HCT116 (cell line): ENCODE data around the gene RAB8B. TPM values are rescaled to one million over a fixed set of nuclear protein-coding genes. Genes with fewer than 3 reads are reported as not detected.

ENCODE experiments used
- ATAC-seq: fragments of 200-7000 bp; cut with Tn5 transposase; 2 replicates; pipeline ENCODE4 v1.9.1; 2020; ENCODE audit warnings: mild to moderate bottlenecking, moderate library complexity
- BruUV-seq: library from RNA; stranded (reverse); fragments of 400-500 nt; replicated peaks from 2 replicates; lab custom pipeline; 2021; lab: Mats Ljungman, UMichigan
- CTCF ChIA-PET: fragments of 300-600 bp; sonication (Branson Sonifier 250); formaldehyde crosslinking; loops from one replicate; lab custom pipeline; 2021; ENCODE audit warnings: antibody characterized with exemption; lab: Charles Lee
- POLR2A ChIA-PET: fragments of 300-600, 350-600 bp; sonication (Branson Sonifier 250); formaldehyde crosslinking; loops from one replicate; lab custom pipeline; 2021; ENCODE audit warnings: antibody characterized with exemption; lab: Charles Lee
- RAD21 ChIA-PET, 2 experiments: fragments of 300-600 bp; sonication (Branson Sonifier 250); formaldehyde crosslinking; loops; one replicate each; lab custom pipeline; 2023; ENCODE audit warnings: low total read pairs in 2 of 2; ENCODE audit not compliant: uncharacterized antibody in 2 of 2, unreplicated experiment in 2 of 2, low non-redundant PET in 1 of 2; lab: Charles Lee
- DNase-seq: peaks from one replicate; pipeline ENCODE4 v3.0.0-alpha.2; 2010; ENCODE audit warnings: low read depth, low spot score
- H2AFZ ChIP-seq: fragments of 200-600 bp; shearing (Covaris generic), sonication (generic); 2 replicates; pipeline ENCODE4 v1.6.1; 2017; ENCODE audit warnings: low read depth, mixed run types, mixed read lengths, antibody characterized with exemption, low read length; ENCODE audit not compliant: poor library complexity, severe bottlenecking
- H3K27ac ChIP-seq: 2 replicates; pipeline ENCODE4 v1.5.1; 2012; ENCODE audit warnings: low read depth, low read length
- H3K27me3 ChIP-seq: fragments of 200-600 bp; sonication (generic); 2 replicates; pipeline ENCODE4 v1.6.1; 2016; ENCODE audit warnings: mixed run types, low read length, mixed read lengths; ENCODE audit not compliant: insufficient read depth
- H3K36me3 ChIP-seq, 2 experiments: fragments of 200-500 bp in 1 of 2; fragments of 200-600 bp in 1 of 2; sonication (Bioruptor generic) in 1 of 2; sonication (generic) in 1 of 2; 2 replicates each; pipeline versions ENCODE4 v1.5.1 to v1.6.1; 2014 to 2016; ENCODE audit warnings: low read length in 2 of 2, inconsistent platforms in 1 of 2, mixed read lengths in 1 of 2, mixed run types in 1 of 2; ENCODE audit not compliant: insufficient read depth in 2 of 2, control insufficient read depth in 1 of 2
- H3K4me1 ChIP-seq, 2 experiments: fragments of 200-600 bp in 1 of 2; sonication (generic) in 1 of 2; 2 replicates each; pipeline versions ENCODE4 v1.5.1 to v1.6.1; 2012 to 2017; ENCODE audit warnings: low read length in 2 of 2, inconsistent platforms in 1 of 2, mild to moderate bottlenecking in 1 of 2, mixed read lengths in 1 of 2, mixed run types in 1 of 2, moderate library complexity in 1 of 2; ENCODE audit not compliant: insufficient read depth in 2 of 2, control insufficient read depth in 1 of 2
- H3K4me2 ChIP-seq: fragments of 200-600 bp; sonication (generic); 2 replicates; pipeline ENCODE4 v1.6.1; 2017; ENCODE audit warnings: mixed run types, low read length, mixed read lengths
- H3K4me3 ChIP-seq, 2 experiments: fragments of 200-600 bp in 1 of 2; sonication (generic) in 1 of 2; replicated peaks in 1 of 2; 2 replicates each; pipeline ENCODE4 v1.5.1; 2011 to 2016; ENCODE audit warnings: low read length in 2 of 2, control low read depth in 1 of 2, low read depth in 1 of 2, mild to moderate bottlenecking in 1 of 2, mixed read lengths in 1 of 2, mixed run types in 1 of 2
- H3K79me2 ChIP-seq: fragments of 200-600 bp; sonication (generic); 2 replicates; pipeline ENCODE4 v1.6.1; 2017; ENCODE audit warnings: mild to moderate bottlenecking, mixed run types, low read length, moderate library complexity, mixed read lengths; ENCODE audit not compliant: insufficient read depth
- H3K9ac ChIP-seq: fragments of 200-600 bp; sonication (generic); 2 replicates; pipeline ENCODE4 v1.6.1; 2016; ENCODE audit warnings: low read length, mixed read lengths
- H3K9me2 ChIP-seq: fragments of 200-600 bp; sonication (generic), shearing (Covaris generic); 2 replicates; pipeline ENCODE4 v1.6.1; 2017; ENCODE audit warnings: mixed run types, mild to moderate bottlenecking, moderate library complexity; ENCODE audit not compliant: insufficient read depth
- H3K9me3 ChIP-seq, 2 experiments: fragments of 200-500 bp in 1 of 2; fragments of 200-600 bp in 1 of 2; sonication (Bioruptor generic) in 1 of 2; sonication (generic) in 1 of 2; 2 replicates each; pipeline ENCODE4 v1.6.1; 2014 to 2017; ENCODE audit warnings: low read length in 2 of 2, mixed read lengths in 2 of 2, inconsistent platforms in 1 of 2, low read depth in 1 of 2, mild to moderate bottlenecking in 1 of 2, mixed run types in 1 of 2, moderate library complexity in 1 of 2; ENCODE audit not compliant: control insufficient read depth in 1 of 2, insufficient read depth in 1 of 2
- H4K20me1 ChIP-seq: fragments of 200-600 bp; sonication (generic), shearing (Covaris generic); 2 replicates; pipeline ENCODE4 v1.6.1; 2017; ENCODE audit warnings: mixed run types, mild to moderate bottlenecking, moderate library complexity; ENCODE audit not compliant: insufficient read depth
- EZH2phosphoT487 ChIP-seq: fragments of 200-600 bp; IDR thresholded peaks from 2 replicates; pipeline ENCODE4 v1.6.1; 2018; ENCODE audit warnings: antibody characterized with exemption, borderline replicate concordance
- FOSL1 ChIP-seq: IDR thresholded peaks from 2 replicates; pipeline ENCODE4 v1.6.1; 2012; ENCODE audit warnings: low read depth
- JUND ChIP-seq: IDR thresholded peaks from 2 replicates; pipeline ENCODE4 v1.6.1; 2012
- POLR2AphosphoS5 ChIP-seq: IDR thresholded peaks from 2 replicates; pipeline ENCODE4 v1.6.1; 2011; ENCODE audit warnings: mild to moderate bottlenecking, low read depth, low read length, moderate library complexity
- RAD21 ChIP-seq: IDR thresholded peaks from 2 replicates; pipeline ENCODE4 v1.6.1; 2012; ENCODE audit warnings: low read depth, mild to moderate bottlenecking
- SRF ChIP-seq: IDR thresholded peaks from 2 replicates; pipeline ENCODE4 v1.6.1; 2012; ENCODE audit warnings: low read depth
- TCF7L2 ChIP-seq: IDR thresholded peaks from 2 replicates; pipeline ENCODE4 v1.7.0; 2011; ENCODE audit warnings: borderline replicate concordance, inconsistent platforms; ENCODE audit not compliant: insufficient read depth, insufficient read length; ENCODE audit errors: extremely low read depth
- YY1 ChIP-seq: IDR thresholded peaks from 2 replicates; pipeline ENCODE4 v1.6.1; 2011; ENCODE audit warnings: low read length, low read depth, moderate library complexity, mild to moderate bottlenecking; ENCODE audit not compliant: insufficient replicate concordance; ENCODE audit errors: extremely low read depth
- ZFX ChIP-seq: fragments of 450-650 bp; IDR thresholded peaks from 2 replicates; pipeline ENCODE4 v1.6.1; 2017
- ZNF274 ChIP-seq: fragments of 200-500 bp; sonication (Bioruptor generic); IDR thresholded peaks from 2 replicates; pipeline ENCODE4 v1.6.1; 2014; ENCODE audit warnings: mild to moderate bottlenecking, low read depth, low read length, inconsistent platforms
- intact Hi-C: fragments of 100-400 bp; cut with micrococcal nuclease; formaldehyde crosslinking; loops from 2 replicates; pipeline ENCODE4 v1.10.0; 2022
- total RNA-seq: library from RNA; stranded (reverse); gene quantifications from one replicate; pipeline ENCODE4 v1.2.1, GENCODE V29; 2021; ENCODE audit not compliant: unreplicated experiment
- TF ChIP-seq, protein P1 (sequence below): IDR thresholded peaks from 2 replicates; pipeline ENCODE4 v1.6.1; 2012
- TF ChIP-seq, protein P2 (sequence below): IDR thresholded peaks from 2 replicates; pipeline ENCODE4 v1.6.1; 2011; ENCODE audit warnings: mild to moderate bottlenecking, low read length, moderate library complexity; ENCODE audit not compliant: insufficient replicate concordance; ENCODE audit errors: extremely low read depth
- TF ChIP-seq, protein P3 (sequence below), 3 experiments: fragments of 200-600 bp in 1 of 3; sonication (generic) in 1 of 3; IDR thresholded peaks in 2 of 3; conservative IDR thresholded peaks in 1 of 3; 2 replicates each; pipeline ENCODE4 v1.5.1; 2012 to 2017; ENCODE audit warnings: low read depth in 2 of 3, low read length in 2 of 3, antibody characterized with exemption in 1 of 3, borderline replicate concordance in 1 of 3, control low read depth in 1 of 3, mild to moderate bottlenecking in 1 of 3, mixed read lengths in 1 of 3, mixed run types in 1 of 3, moderate library complexity in 1 of 3; ENCODE audit not compliant: insufficient read depth in 1 of 3

Gene RAB8B
- total RNA-seq, 1 experiment from 2014 or later = 19.4 TPM

DNA sequence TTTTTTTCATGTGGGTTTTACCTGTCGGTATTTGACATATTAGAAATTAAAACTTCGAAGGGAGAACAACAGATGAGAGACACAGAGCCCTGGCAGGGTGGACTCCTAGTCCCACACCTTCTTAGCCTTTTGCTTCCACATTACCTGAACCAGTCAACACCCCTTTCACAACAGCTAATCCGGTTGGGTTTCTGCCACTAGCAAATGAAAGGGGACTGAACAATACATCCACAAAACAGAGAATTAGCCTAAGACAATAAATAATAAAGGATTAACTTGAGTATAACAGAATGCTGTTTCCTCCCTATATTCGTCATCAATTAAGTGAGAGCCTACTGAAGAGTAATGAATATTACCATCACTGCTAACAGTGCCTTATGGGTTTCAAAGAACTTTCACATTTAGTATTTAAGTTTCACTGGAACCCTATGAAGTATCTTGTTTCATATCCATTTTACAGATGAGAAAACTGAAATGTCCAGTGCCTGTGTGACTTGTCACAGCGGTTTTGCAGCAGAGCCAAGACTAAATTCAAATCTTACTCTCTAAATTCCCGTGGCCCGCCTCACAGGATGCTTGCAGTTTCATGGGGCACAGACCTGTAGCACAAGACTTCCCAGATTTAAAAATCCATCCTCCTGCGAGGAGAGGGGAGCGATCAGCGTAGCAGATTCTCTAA lies 1.0 kb upstream of the RAB8B start:
- peak overlapping the region; percentile 81 for H2AFZ ChIP-seq
- H3K36me3 ChIP-seq = no peaks in the 10 kb centered on the region
- no peaks in the 10 kb centered on the region for H3K9me2 ChIP-seq
- ChIA-PET POLR2A (interaction anchor here (1.4 kb wide), 1 partner anchor 31 kb away, joined by 4 read pairs; the partner anchor contains the start of gene RPS27L), RAD21 (no interaction called here), CTCF (no interaction called here)
- H3K27ac ChIP-seq = no peak overlapping the region
- peak overlapping the region; percentile 16; the same call in 1 of the 2 replicates for H3K9ac ChIP-seq
- peak overlapping the region; percentile 88 for H3K4me2 ChIP-seq
- peak overlapping the region; percentile 49 to 73 for H3K4me3 ChIP-seq
- ATAC-seq (no peak), DNase-seq (no peak)
- no peaks in the 10 kb centered on the region for H3K79me2 ChIP-seq
- H3K27me3 ChIP-seq = no peaks in the 10 kb centered on the region
- no TSS peak for BruUV-seq
- peaks cover 4 to 16% of the 10 kb centered on the region in 2 experiments; a peak in 3 of 4 replicates for H3K4me1 ChIP-seq
- intact Hi-C loops = no loop called here
- H4K20me1 ChIP-seq = no peaks in the 10 kb centered on the region
- no peak for TF ChIP-seq FOSL1
- TF ChIP-seq SRF = no peak
- TF ChIP-seq JUND = no peak
- TF ChIP-seq EZH2phosphoT487 = no peak
- TF ChIP-seq RAD21 = no peak
- TF ChIP-seq, protein P1, sequence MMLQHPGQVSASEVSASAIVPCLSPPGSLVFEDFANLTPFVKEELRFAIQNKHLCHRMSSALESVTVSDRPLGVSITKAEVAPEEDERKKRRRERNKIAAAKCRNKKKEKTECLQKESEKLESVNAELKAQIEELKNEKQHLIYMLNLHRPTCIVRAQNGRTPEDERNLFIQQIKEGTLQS = no peak
- no peak for TF ChIP-seq ZFX
- TF ChIP-seq, all 23 proteins: peak for 0
- H3K9me3 ChIP-seq = no peaks in the 10 kb centered on the region

DNA sequence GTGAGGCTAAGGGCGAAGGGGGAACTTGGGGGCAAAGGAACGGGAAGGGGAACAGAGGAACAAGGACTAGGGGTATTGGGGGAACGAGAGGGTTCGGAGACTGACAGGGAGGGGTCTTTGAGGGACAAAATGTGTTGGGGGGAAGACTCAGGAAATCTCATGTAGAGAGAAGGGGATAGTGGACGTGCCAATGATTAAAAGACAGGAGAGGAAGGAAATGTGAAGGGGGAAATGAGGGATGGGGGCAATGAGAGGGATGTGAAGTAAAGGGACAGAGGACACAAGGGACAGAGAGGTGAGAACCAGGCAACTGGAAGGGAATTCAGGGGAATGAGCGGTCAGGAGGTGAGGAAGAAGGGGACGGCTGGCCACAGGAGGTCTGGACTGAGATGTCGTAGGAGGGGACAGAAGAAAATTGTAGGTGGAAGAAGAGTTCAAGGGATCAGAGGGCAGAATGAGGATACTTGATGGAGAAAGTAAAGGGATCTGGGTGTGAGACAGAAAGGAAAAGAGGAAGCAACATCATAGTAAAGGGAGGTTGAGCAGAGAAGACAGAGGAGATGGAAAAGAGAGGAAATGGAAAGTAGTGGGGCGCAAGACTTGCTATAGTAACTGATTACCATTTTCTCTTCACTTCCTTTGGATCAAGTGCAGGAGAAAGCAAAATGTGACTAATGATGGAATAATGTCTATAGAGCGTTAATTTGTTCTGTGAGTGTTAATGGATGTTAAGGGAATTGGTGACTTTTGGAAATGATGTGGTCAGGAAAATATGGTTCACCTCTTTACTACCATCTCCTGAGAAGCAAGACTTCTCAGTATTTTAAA lies 749 bp downstream of the RAB8B start:
- intact Hi-C loops = no loop called here
- Histone ChIP-seq H3K27me3 (no peaks in the 10 kb centered on the region), H3K4me3 (peak overlapping the region; percentile 73 to 76), H3K79me2 (no peaks in the 10 kb centered on the region), H3K27ac (no peak overlapping the region), H3K4me1 (peaks cover 4 to 16% of the 10 kb centered on the region in 2 experiments; a peak in 3 of 4 replicates), H2AFZ (no peak overlapping the region), H3K36me3 (no peaks in the 10 kb centered on the region), H3K9me2 (no peaks in the 10 kb centered on the region), H3K9ac (peak overlapping the region; percentile 59), H3K4me2 (peak overlapping the region; percentile 88), H4K20me1 (no peaks in the 10 kb centered on the region), H3K9me3 (no peaks in the 10 kb centered on the region)
- DNase-seq (no peak), ATAC-seq (no peak)
- RAD21 ChIA-PET = no interaction called here
- TSS peak; percentile 36 for BruUV-seq
- CTCF ChIA-PET = interaction anchor here (1.2 kb wide), 1 partner anchor 142 kb away, joined by 3 read pairs; no protein-coding TSS in a partner anchor
- POLR2A ChIA-PET = interaction anchor here (1.4 kb wide), 1 partner anchor 33 kb away, joined by 4 read pairs; the partner anchor contains the start of gene RPS27L
- TF ChIP-seq, protein P2, sequence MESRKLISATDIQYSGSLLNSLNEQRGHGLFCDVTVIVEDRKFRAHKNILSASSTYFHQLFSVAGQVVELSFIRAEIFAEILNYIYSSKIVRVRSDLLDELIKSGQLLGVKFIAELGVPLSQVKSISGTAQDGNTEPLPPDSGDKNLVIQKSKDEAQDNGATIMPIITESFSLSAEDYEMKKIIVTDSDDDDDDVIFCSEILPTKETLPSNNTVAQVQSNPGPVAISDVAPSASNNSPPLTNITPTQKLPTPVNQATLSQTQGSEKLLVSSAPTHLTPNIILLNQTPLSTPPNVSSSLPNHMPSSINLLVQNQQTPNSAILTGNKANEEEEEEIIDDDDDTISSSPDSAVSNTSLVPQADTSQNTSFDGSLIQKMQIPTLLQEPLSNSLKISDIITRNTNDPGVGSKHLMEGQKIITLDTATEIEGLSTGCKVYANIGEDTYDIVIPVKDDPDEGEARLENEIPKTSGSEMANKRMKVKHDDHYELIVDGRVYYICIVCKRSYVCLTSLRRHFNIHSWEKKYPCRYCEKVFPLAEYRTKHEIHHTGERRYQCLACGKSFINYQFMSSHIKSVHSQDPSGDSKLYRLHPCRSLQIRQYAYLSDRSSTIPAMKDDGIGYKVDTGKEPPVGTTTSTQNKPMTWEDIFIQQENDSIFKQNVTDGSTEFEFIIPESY = no peak
- TF ChIP-seq TCF7L2 (no peak), RAD21 (no peak), POLR2AphosphoS5 (no peak), ZNF274 (no peak), YY1 (no peak)
- TF ChIP-seq, protein P3, sequence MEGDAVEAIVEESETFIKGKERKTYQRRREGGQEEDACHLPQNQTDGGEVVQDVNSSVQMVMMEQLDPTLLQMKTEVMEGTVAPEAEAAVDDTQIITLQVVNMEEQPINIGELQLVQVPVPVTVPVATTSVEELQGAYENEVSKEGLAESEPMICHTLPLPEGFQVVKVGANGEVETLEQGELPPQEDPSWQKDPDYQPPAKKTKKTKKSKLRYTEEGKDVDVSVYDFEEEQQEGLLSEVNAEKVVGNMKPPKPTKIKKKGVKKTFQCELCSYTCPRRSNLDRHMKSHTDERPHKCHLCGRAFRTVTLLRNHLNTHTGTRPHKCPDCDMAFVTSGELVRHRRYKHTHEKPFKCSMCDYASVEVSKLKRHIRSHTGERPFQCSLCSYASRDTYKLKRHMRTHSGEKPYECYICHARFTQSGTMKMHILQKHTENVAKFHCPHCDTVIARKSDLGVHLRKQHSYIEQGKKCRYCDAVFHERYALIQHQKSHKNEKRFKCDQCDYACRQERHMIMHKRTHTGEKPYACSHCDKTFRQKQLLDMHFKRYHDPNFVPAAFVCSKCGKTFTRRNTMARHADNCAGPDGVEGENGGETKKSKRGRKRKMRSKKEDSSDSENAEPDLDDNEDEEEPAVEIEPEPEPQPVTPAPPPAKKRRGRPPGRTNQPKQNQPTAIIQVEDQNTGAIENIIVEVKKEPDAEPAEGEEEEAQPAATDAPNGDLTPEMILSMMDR (IDR thresholded peaks at IDR 0.05 in 2 of 3, conservative IDR thresholded peaks at IDR 0.05 in 1 of 3; ENCODE audit: borderline replicate concordance in 1 of 3, insufficient read depth in 1 of 3, low read depth in 2 of 3, low read length in 2 of 3) = no peak
